K562 (cell line): ENCODE measurements around the gene RPUSD1. TPM values are rescaled to one million over a fixed set of nuclear protein-coding genes. Genes with fewer than 3 reads are reported as not detected.

Experiments
- ARID4B ChIP-seq: sonication (generic); formaldehyde crosslinking; IDR thresholded peaks from 2 replicates; pipeline ENCODE4 v1.8.0; 2022; ENCODE audit warnings: mild to moderate bottlenecking, missing genetic modification reagents
- FOSL1 ChIP-seq: fragments of 200-800 bp; sonication (Bioruptor generic); conservative IDR thresholded peaks from 2 replicates; pipeline ENCODE4 v1.6.1; 2016; ENCODE audit warnings: missing genetic modification characterization, missing compliant biosample characterization
- HOMEZ ChIP-seq: fragments of 250-450 bp; sonication (Bioruptor Pico); IDR thresholded peaks from 2 replicates; pipeline ENCODE4 v1.4.0; 2020; ENCODE audit warnings: mild to moderate bottlenecking, moderate library complexity
- MAZ ChIP-seq, 2 experiments: fragments of 450-650 bp in 1 of 2; sonication (generic) in 1 of 2; formaldehyde crosslinking; IDR thresholded peaks in 1 of 2; conservative IDR thresholded peaks in 1 of 2; 2 replicates each; pipeline versions ENCODE4 v1.4.0 to v1.5.0; 2020; ENCODE audit warnings: mild to moderate bottlenecking in 1 of 2, missing genetic modification reagents in 1 of 2
- MYC ChIP-seq, 2 experiments: fragments of 250-450 bp in 1 of 2; sonication (Bioruptor Pico) in 1 of 2; IDR thresholded peaks; 2 replicates each; pipeline versions ENCODE4 v1.5.1 to v1.6.1; 2012 to 2021; ENCODE audit warnings: low read depth in 2 of 2, borderline replicate concordance in 1 of 2, improper control_type of control experiment in 1 of 2, low read length in 1 of 2, mild to moderate bottlenecking in 1 of 2, moderate library complexity in 1 of 2
- NRF1 ChIP-seq, 2 experiments: fragments of 450-650 bp; IDR thresholded peaks in 1 of 2; conservative IDR thresholded peaks in 1 of 2; 2 replicates each; pipeline ENCODE4 v1.6.1; 2014; ENCODE audit warnings: mild to moderate bottlenecking in 2 of 2
- PKNOX1 ChIP-seq: fragments of 450-650 bp; IDR thresholded peaks from 2 replicates; pipeline ENCODE4 v1.6.1; 2016
- RB1 ChIP-seq: fragments of 450-650 bp; IDR thresholded peaks from 2 replicates; pipeline ENCODE4 v1.6.1; 2017; ENCODE audit warnings: low read depth, mild to moderate bottlenecking
- RBFOX2 ChIP-seq: fragments of 200-400 bp; formaldehyde crosslinking; IDR thresholded peaks from 2 replicates; pipeline ENCODE4 v1.6.1; 2017; ENCODE audit warnings: low read depth, mild to moderate bottlenecking, low read length, moderate library complexity
- SAFB ChIP-seq: fragments of 200-400 bp; formaldehyde crosslinking; IDR thresholded peaks from 2 replicates; pipeline ENCODE4 v1.6.1; 2017; ENCODE audit warnings: low read depth, low read length, borderline replicate concordance
- TARDBP ChIP-seq: fragments of 450-650 bp; IDR thresholded peaks from 2 replicates; pipeline ENCODE4 v1.6.1; 2016
- TOE1 ChIP-seq, 2 experiments: fragments of 450-650 bp in 1 of 2; sonication (generic) in 1 of 2; formaldehyde crosslinking in 1 of 2; IDR thresholded peaks; 2 replicates each; pipeline versions ENCODE4 v1.7.1 to v1.8.0; 2016 to 2022; ENCODE audit warnings: borderline replicate concordance in 2 of 2, mild to moderate bottlenecking in 2 of 2, antibody characterized with exemption in 1 of 2, inconsistent platforms in 1 of 2, low read depth in 1 of 2, missing genetic modification reagents in 1 of 2, moderate library complexity in 1 of 2
- ZBTB1 ChIP-seq: sonication (generic); formaldehyde crosslinking; IDR thresholded peaks from 2 replicates; pipeline ENCODE4 v1.8.1; 2023; ENCODE audit warnings: missing genetic modification reagents, low read depth, mild to moderate bottlenecking, borderline replicate concordance
- ZBTB7A ChIP-seq: IDR thresholded peaks from 2 replicates; pipeline ENCODE4 v1.6.1; 2011; ENCODE audit warnings: low read depth, mild to moderate bottlenecking, low read length, moderate library complexity, borderline replicate concordance; ENCODE audit not compliant: control insufficient read depth
- ZNF583 ChIP-seq: fragments of 250-450 bp; sonication (Bioruptor Pico); IDR thresholded peaks from 2 replicates; pipeline ENCODE4 v1.4.0; 2020
- polyA plus RNA-seq, 8 experiments: library from polyadenylated mRNA; depleted of rRNA in 4 of 8; stranded (reverse) in 5 of 8; unstranded in 3 of 8; fragments of >200 nt; fragmentation: Nextera tagmentation in 2 of 8; fragmentation: Illumina TruSeq in 1 of 8; extraction: Ambion mirVana in 2 of 8; extraction: Trizol in 1 of 8; gene quantifications; 2 replicates each; pipeline versions ENCODE4 v1.2.1 to v1.2.3, GENCODE V29; 2011 to 2014; ENCODE audit warnings: inconsistent platforms in 1 of 8, missing spikeins in 1 of 8
- total RNA-seq, 7 experiments: library from RNA; depleted of rRNA in 6 of 7; stranded (reverse); fragments of >200 nt in 6 of 7; fragmentation: Illumina TruSeq in 2 of 7; extraction: Trizol in 2 of 7; gene quantifications; 2 replicates each; pipeline versions ENCODE4 v1.2.1 to v1.2.3, GENCODE V29; 2011 to 2021; ENCODE audit warnings: low replicate concordance in 1 of 7
- TF ChIP-seq, protein P1 (sequence below), 2 experiments: IDR thresholded peaks; 2 replicates each; pipeline ENCODE4 v1.6.1; 2012; ENCODE audit warnings: improper control_type of control experiment in 2 of 2, low read depth in 2 of 2, low read length in 2 of 2, borderline replicate concordance in 1 of 2

Gene RPUSD1
- total and polyA plus RNA-seq, 9 of the 15 experiments (the other 6 are each of a cell fraction or from before 2014, with no cell fraction given), result 0.45 to 56.6 (median 12.0) TPM

DNA sequence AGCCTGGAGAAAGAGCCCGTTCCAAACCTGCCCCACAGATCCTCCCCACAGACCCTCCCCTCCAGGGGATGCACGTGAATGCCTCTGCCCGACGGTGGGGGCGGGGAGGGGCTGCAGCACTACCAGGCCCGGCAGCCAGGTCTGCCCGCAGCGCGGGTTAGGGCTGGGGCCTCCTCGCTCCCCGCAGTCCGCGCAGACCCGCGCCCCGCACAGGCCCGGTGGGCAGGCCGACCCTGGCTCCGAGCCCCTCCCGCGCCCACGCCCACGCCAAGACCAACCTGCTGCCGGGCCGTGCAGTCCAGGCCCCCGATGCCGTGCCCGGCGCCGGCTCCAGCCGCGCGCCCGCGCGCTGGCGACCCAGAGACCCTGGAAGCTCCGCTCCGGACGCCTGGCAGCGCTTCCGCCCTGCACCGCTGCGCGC is at the start of gene RPUSD1 (continued):
- TF ChIP-seq MAZ (CRISPR knock-in tag; conservative IDR thresholded peaks at IDR 0.05 in 1 of 2, IDR thresholded peaks at IDR 0.05 in 1 of 2) (0 out of 4 replicates have a peak, but pooled peaks of 1 of the 2 experiments have one; percentile 14), MYC (IDR thresholded peaks at IDR 0.05; ENCODE audit: low read depth, low read length) (0 out of 2 replicates have a peak, but pooled peaks have one; percentile 1), MYC (CRISPR knock-in tag; IDR thresholded peaks at IDR 0.05; ENCODE audit: borderline replicate concordance, low read depth) (no peak), SAFB (no peak), TOE1 (IDR thresholded peaks at IDR 0.05; ENCODE audit: borderline replicate concordance) (no peak), TOE1 (CRISPR knock-in tag; IDR thresholded peaks at IDR 0.05; ENCODE audit: borderline replicate concordance, low read depth) (no peak), HOMEZ (CRISPR knock-in tag) (no peak), ARID4B (peak; percentile 14; the same call in 1 of the 2 replicates), RB1 (peak; percentile 68), RBFOX2 (peak; percentile 46; the same call in 1 of the 2 replicates), ZBTB1 (CRISPR knock-in tag) (peak; percentile 22; the same call in 1 of the 2 replicates), ZNF583 (peak; percentile 49; the same call in 1 of the 2 replicates), PKNOX1 (no peak), ZBTB7A (peak; percentile 71; the same call in 1 of the 2 replicates), NRF1 (conservative IDR thresholded peaks at IDR 0.05 in 1 of 2, IDR thresholded peaks at IDR 0.05 in 1 of 2) (peak in 1 of 2 experiments; percentile 29; a peak in 1 of 4 replicates), FOSL1 (tag) (no peak), TARDBP (no peak)
- TF ChIP-seq, protein P1, sequence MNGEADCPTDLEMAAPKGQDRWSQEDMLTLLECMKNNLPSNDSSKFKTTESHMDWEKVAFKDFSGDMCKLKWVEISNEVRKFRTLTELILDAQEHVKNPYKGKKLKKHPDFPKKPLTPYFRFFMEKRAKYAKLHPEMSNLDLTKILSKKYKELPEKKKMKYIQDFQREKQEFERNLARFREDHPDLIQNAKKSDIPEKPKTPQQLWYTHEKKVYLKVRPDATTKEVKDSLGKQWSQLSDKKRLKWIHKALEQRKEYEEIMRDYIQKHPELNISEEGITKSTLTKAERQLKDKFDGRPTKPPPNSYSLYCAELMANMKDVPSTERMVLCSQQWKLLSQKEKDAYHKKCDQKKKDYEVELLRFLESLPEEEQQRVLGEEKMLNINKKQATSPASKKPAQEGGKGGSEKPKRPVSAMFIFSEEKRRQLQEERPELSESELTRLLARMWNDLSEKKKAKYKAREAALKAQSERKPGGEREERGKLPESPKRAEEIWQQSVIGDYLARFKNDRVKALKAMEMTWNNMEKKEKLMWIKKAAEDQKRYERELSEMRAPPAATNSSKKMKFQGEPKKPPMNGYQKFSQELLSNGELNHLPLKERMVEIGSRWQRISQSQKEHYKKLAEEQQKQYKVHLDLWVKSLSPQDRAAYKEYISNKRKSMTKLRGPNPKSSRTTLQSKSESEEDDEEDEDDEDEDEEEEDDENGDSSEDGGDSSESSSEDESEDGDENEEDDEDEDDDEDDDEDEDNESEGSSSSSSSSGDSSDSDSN (IDR thresholded peaks at IDR 0.05; ENCODE audit: borderline replicate concordance in 1 of 2, low read depth in 2 of 2, low read length in 2 of 2), result 0 out of 4 replicates have a peak, but pooled peaks of 1 of the 2 experiments have one; percentile 19
